ENCODE measurements around the gene RNH1. TPM values are rescaled to one million over a fixed set of nuclear protein-coding genes. Genes with fewer than 3 reads are reported as not detected.

Gene RNH1
- total RNA-seq, 4 donors from 2014 or later = 243 to 354 (median 264) TPM

DNA sequence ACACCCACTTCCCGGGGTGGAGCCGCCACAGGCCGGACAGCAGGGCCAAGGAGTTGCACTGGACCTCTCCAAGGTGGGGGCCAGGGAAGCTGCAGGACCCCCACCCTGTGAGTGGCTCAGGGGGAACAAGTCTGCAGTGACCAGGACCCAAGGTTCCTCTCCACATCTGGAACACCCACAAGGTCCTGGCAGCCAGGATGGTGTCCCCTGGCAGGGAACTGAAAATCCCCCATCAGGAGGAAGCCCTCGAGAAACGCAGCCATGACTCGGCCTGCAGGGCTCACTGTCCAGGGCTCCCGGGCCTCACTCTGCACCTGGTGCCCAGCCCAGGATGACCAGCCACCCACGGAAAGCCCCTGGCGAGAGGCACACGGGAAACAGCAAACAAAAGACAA, 11.5 kb downstream of the RNH1 start:
- TF ChIP-seq POLR2A (IDR thresholded peaks at IDR 0.05) = no peak
- TF ChIP-seq POLR2AphosphoS5 (IDR thresholded peaks at IDR 0.05) = no peak
- TF ChIP-seq, protein P1, sequence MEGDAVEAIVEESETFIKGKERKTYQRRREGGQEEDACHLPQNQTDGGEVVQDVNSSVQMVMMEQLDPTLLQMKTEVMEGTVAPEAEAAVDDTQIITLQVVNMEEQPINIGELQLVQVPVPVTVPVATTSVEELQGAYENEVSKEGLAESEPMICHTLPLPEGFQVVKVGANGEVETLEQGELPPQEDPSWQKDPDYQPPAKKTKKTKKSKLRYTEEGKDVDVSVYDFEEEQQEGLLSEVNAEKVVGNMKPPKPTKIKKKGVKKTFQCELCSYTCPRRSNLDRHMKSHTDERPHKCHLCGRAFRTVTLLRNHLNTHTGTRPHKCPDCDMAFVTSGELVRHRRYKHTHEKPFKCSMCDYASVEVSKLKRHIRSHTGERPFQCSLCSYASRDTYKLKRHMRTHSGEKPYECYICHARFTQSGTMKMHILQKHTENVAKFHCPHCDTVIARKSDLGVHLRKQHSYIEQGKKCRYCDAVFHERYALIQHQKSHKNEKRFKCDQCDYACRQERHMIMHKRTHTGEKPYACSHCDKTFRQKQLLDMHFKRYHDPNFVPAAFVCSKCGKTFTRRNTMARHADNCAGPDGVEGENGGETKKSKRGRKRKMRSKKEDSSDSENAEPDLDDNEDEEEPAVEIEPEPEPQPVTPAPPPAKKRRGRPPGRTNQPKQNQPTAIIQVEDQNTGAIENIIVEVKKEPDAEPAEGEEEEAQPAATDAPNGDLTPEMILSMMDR (IDR thresholded peaks at IDR 0.05) = no peak
- Histone ChIP-seq H3K27me3 (no peaks in the 10 kb centered on the region), H3K27ac (no peak overlapping the region), H3K4me3 (no peak overlapping the region), H3K4me1 (no peaks in the 10 kb centered on the region), H3K9me3 (no peaks in the 10 kb centered on the region), H3K36me3 (peaks cover 0 to 91% of the 10 kb centered on the region in 2 donors)
- no peak for ATAC-seq
- 70% methylated on average over 3 of the region's 10 CpGs; no CpG with 5 or more reads in 1 of the 2 donors for WGBS, 2 donors (ENCODE audit: low coverage in 1 of 2)

DNA sequence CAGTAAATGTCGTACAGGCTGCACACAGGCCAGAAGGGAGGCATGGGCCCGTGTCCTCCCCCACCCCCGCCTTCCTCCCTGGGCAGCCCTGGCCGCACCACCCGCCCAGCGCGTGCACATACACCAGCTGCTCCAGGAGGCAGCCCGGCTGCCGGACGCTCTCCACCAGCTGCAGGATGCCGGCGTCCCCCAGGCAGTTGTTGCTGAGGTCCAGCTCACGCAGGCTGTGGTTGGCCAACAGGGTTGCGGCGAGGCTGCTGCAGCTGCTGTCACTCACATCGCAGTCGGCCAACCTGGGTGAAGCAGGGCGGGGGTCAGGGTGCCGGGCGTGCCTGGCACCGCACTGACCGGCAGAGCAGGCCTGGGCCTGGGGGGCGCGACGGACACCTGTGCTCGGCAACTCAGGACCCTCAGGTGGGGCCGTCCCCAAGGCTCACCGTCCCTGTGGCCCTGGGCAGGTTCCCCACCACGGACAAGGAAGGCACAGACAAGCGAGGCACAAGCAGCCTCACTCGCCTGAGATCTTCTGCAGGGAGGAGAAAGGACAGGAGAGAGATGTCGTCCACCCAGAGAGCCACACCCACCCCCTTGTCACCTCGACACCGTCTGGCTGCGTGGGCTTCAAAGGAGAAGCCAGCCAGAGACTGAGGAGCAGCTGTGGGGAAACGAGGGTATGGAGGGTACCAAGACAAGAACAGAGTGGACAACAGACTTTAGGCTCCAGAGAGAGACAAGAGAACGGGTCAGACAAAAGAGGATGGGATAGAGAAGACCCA, 12.1 kb downstream of the RNH1 start:
- H3K9me3 ChIP-seq = no peaks in the 10 kb centered on the region
- no peak overlapping the region for H3K27ac ChIP-seq
- no peak overlapping the region for H3K4me3 ChIP-seq
- TF ChIP-seq EP300 (IDR thresholded peaks at IDR 0.05) (no peak), POLR2A (IDR thresholded peaks at IDR 0.05) (no peak), POLR2AphosphoS5 (IDR thresholded peaks at IDR 0.05) (no peak)
- TF ChIP-seq, protein P1 (IDR thresholded peaks at IDR 0.05) = no peak
- no peaks in the 10 kb centered on the region for H3K4me1 ChIP-seq
- peaks cover 0 to 91% of the 10 kb centered on the region in 2 donors for H3K36me3 ChIP-seq
- 57 to 69% methylated on average over 3 to 4 of the region's 37 CpGs for WGBS, 2 donors (ENCODE audit: low coverage in 1 of 2)
- H3K27me3 ChIP-seq = no peaks in the 10 kb centered on the region
- ATAC-seq = no peak

DNA sequence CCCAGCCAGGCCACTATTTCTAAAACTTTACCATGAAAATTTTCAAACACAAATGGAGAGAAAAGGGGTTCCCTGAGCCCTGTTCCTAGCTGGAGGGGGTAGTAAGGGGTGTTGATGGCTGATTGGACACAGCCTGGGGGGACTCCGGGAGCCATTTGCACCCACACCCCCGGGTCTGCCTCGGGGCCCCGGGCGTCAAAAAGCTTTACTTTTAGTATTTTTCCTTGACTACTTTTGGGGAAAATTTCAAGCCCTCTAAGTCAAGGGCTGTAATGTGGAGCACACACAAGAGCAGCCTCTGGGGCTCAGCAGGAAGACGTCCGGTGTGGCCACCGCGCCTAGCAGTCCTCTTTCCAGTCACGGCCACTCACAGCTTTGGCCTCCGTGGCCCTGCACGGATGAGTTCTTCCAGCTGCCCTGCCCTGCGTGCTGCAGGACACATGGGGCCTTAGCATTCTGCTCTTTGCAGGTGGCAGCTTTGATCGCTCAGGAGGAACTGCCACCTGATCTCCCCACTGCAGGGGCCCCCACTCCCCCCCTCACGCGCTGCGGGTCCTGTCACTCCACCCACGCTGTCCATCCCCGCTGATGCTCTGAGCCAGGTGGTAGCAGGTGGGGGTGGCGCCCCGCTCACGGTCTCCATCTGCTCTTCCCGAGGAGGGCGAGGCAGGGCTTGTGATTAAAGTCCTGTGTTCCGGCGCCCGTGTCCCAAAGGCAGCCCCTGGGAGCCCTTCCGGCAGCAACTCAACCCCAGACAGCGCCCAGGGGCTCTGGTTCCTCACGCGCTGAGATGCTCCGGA, 14.4 kb downstream of the RNH1 start:
- no peak overlapping the region for H3K27ac ChIP-seq
- no peak for ATAC-seq
- 53% methylated on average over 11 of the region's 32 CpGs; no CpG with 5 or more reads in 1 of the 2 donors for WGBS, 2 donors (ENCODE audit: low coverage in 1 of 2)
- H3K9me3 ChIP-seq = no peaks in the 10 kb centered on the region
- H3K4me1 ChIP-seq = no peaks in the 10 kb centered on the region
- TF ChIP-seq, protein P1 (IDR thresholded peaks at IDR 0.05) = no peak
- no peak for TF ChIP-seq EP300 (IDR thresholded peaks at IDR 0.05)
- no peak for TF ChIP-seq POLR2A (IDR thresholded peaks at IDR 0.05)
- no peak for TF ChIP-seq POLR2AphosphoS5 (IDR thresholded peaks at IDR 0.05)
- no peak overlapping the region for H3K4me3 ChIP-seq
- H3K27me3 ChIP-seq = no peaks in the 10 kb centered on the region
- H3K36me3 ChIP-seq = peaks cover 0 to 91% of the 10 kb centered on the region in 2 donors

DNA sequence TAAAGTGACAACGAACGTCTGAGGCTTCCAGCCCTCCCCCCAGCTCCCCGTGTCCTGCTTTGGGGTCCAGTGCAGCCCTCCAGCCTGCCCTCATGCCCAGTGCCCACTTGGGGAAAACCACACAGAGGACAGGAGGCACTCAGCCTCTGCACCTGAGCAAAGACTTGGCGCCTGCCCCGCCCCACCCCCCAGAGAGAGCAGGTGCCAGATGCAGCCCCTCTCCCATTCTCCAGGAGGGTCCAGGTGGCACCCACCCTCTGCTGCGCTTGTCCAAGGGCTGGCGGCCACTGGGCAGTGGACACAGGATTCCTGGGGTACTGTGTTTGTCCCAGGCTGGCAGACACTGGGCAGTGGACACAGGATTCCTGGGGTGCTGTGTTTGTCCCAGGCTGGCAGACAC, 15.7 kb downstream of the RNH1 start:
- no peak overlapping the region for H3K27ac ChIP-seq
- no CpG with 5 or more reads among the region's 7 CpGs for whole genome bisulfite sequencing, 2 donors (ENCODE audit: low coverage in 1 of 2)
- no peak overlapping the region for H3K4me3 ChIP-seq
- H3K27me3 ChIP-seq = no peaks in the 10 kb centered on the region
- no peak for ATAC-seq
- peaks cover 0 to 87% of the 10 kb centered on the region in 2 donors for H3K36me3 ChIP-seq
- TF ChIP-seq EP300 (IDR thresholded peaks at IDR 0.05) = no peak
- TF ChIP-seq, protein P1 (IDR thresholded peaks at IDR 0.05) = no peak
- no peak for TF ChIP-seq POLR2AphosphoS5 (IDR thresholded peaks at IDR 0.05)
- no peak for TF ChIP-seq POLR2A (IDR thresholded peaks at IDR 0.05)
- no peaks in the 10 kb centered on the region for H3K9me3 ChIP-seq
- no peaks in the 10 kb centered on the region for H3K4me1 ChIP-seq
